Astrocyte (in vitro differentiated cells and primary cell): ENCODE data around the gene REG4.

ENCODE experiments used
- CTCF ChIP-seq: IDR thresholded peaks from 2 replicates; pipeline ENCODE4 v1.5.1; 2011; ENCODE audit warnings: low read depth, mild to moderate bottlenecking, inconsistent platforms, low read length, moderate library complexity; ENCODE audit not compliant: insufficient read depth
- EZH2 ChIP-seq: IDR thresholded peaks from 2 replicates; pipeline ENCODE4 v1.6.1; 2012; ENCODE audit warnings: mild to moderate bottlenecking, low read length, inconsistent platforms; ENCODE audit not compliant: insufficient read depth

GRCh38 chr1:119779869-119780356 is 31.3 kb downstream of the REG4 start:
- no peak for TF ChIP-seq CTCF
- TF ChIP-seq EZH2: no peak
